OCI-LY1 (cell line): Measurements from ENCODE around the gene NDNF.

Experiments
- H2AFZ ChIP-seq: fragments of 200-600 bp; sonication (generic), shearing (Covaris generic); 2 replicates; pipeline ENCODE4 v1.6.0; 2014; ENCODE audit warnings: antibody characterized with exemption, mild to moderate bottlenecking, low read length
- H3F3A ChIP-seq: fragments of 200-600 bp; sonication (generic), shearing (Covaris generic); 2 replicates; pipeline ENCODE4 v1.6.0; 2014; ENCODE audit warnings: mild to moderate bottlenecking, antibody characterized with exemption, low read length, moderate library complexity; ENCODE audit not compliant: insufficient read depth
- H3K27ac ChIP-seq: fragments of 200-600 bp; sonication (generic); 2 replicates; pipeline ENCODE4 v1.5.1; 2014; ENCODE audit warnings: low read length, mixed run types, mild to moderate bottlenecking, low read depth; ENCODE audit not compliant: poor library complexity, severe bottlenecking
- H3K27me3 ChIP-seq: fragments of 200-600 bp; sonication (generic); 2 replicates; pipeline ENCODE4 v1.6.0; 2014; ENCODE audit warnings: antibody characterized with exemption, mild to moderate bottlenecking, low read length, moderate library complexity; ENCODE audit not compliant: insufficient read depth
- H3K36me3 ChIP-seq: fragments of 200-600 bp; sonication (generic); 2 replicates; pipeline ENCODE4 v1.6.1; 2014; ENCODE audit warnings: mild to moderate bottlenecking, antibody characterized with exemption, low read length, moderate library complexity, mixed read lengths; ENCODE audit not compliant: insufficient read depth
- H3K4me1 ChIP-seq: fragments of 200-600 bp; sonication (generic); 2 replicates; pipeline ENCODE4 v1.5.1; 2014; ENCODE audit warnings: mild to moderate bottlenecking, low read length, moderate library complexity; ENCODE audit not compliant: insufficient read depth, severe bottlenecking
- H3K4me2 ChIP-seq: fragments of 200-600 bp; sonication (generic), shearing (Covaris generic); 2 replicates; pipeline ENCODE4 v1.6.1; 2014; ENCODE audit warnings: low read length
- H3K4me3 ChIP-seq: fragments of 200-600 bp; sonication (generic); 2 replicates; pipeline ENCODE4 v1.5.1; 2014; ENCODE audit warnings: low read length, low read depth, mild to moderate bottlenecking, mixed read lengths; ENCODE audit not compliant: poor library complexity, severe bottlenecking
- H3K79me2 ChIP-seq: fragments of 200-600 bp; shearing (Covaris generic); 2 replicates; pipeline ENCODE4 v1.6.1; 2016; ENCODE audit warnings: mixed run types, low read length, mixed read lengths; ENCODE audit not compliant: insufficient read depth
- H3K9ac ChIP-seq: fragments of 200-600 bp; sonication (generic), shearing (Covaris generic); 2 replicates; pipeline ENCODE4 v1.6.1; 2014; ENCODE audit warnings: mild to moderate bottlenecking, low read length, mixed read lengths
- H3K9me2 ChIP-seq: fragments of 200-600 bp; sonication (generic), shearing (Covaris generic); 2 replicates; pipeline ENCODE4 v1.6.1; 2014; ENCODE audit warnings: low read depth, mild to moderate bottlenecking, low read length, mixed read lengths
- H3K9me3 ChIP-seq: fragments of 200-600 bp; shearing (Covaris generic); 2 replicates; pipeline ENCODE4 v1.6.1; 2014; ENCODE audit warnings: low read length, mixed read lengths
- H4K20me1 ChIP-seq: fragments of 200-600 bp; sonication (generic), shearing (Covaris generic); 2 replicates; pipeline ENCODE4 v1.6.0; 2016; ENCODE audit warnings: mild to moderate bottlenecking, low read length; ENCODE audit not compliant: insufficient read depth
- EZH2 ChIP-seq: fragments of 200-600 bp; sonication (generic), shearing (Covaris generic); IDR thresholded peaks from 2 replicates; pipeline ENCODE4 v1.8.0; 2017; ENCODE audit warnings: borderline replicate concordance, mixed run types, mild to moderate bottlenecking, antibody characterized with exemption, low read length, moderate library complexity, mixed read lengths
- TF ChIP-seq, protein P1 (sequence below): fragments of 200-600 bp; sonication (generic), shearing (Covaris generic); IDR thresholded peaks from 2 replicates; pipeline ENCODE4 v1.5.1; 2017; ENCODE audit warnings: mild to moderate bottlenecking, antibody characterized with exemption, low read length, moderate library complexity, mixed read lengths

NDNF gene

DNA sequence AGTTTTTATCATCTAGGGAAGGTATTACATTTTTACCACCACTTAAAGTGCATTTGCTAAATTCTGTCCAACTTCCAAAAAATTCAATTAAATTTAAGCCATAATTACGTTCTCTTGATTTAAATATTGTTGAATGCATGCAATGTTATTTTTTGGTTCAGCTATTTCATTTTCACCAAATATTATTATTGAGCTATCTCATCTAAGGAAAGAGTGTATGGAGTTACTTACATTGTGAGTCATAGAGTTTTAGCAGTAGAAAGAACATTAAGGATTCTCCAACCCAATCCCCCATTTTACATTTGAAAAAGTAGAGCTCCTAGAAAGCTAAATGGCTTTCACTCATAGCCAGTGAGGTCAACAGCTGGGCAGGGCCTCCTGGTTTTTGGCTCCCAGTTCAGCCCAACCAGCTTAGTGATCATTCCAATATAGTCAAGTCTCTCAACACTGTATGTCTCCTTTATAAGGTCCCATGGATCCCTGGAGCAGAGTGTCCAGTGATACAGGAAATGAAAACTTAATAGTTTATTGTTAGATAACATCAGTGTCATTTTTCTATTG, 60.5 kb downstream of the NDNF start:
- H2AFZ ChIP-seq: no peak overlapping the region

DNA sequence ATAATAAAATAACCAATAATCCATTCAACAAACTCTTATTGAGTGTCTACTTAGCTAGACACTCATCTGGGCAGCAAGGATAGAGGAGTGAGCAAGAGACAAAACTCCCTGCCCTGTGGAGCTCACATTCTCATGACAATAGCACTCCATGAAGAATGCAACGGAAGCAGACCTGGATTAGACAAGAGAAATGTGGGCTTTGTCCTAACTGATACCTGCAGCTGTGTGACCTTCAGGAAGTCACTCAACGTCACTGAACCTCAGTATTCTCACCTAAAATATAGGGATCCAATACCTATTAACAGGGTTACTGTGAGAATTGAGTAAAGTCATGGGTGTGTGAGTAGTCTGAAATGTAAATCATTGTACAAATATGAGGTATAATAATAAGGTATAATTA, 61.2 kb downstream of the NDNF start:
- no peak overlapping the region for H3K27ac ChIP-seq
- no peaks in the 10 kb centered on the region for H4K20me1 ChIP-seq
- no peaks in the 10 kb centered on the region for H3K36me3 ChIP-seq
- H3K9ac ChIP-seq: no peak overlapping the region
- H2AFZ ChIP-seq: no peak overlapping the region
- no peak for TF ChIP-seq EZH2
- TF ChIP-seq, protein P1, sequence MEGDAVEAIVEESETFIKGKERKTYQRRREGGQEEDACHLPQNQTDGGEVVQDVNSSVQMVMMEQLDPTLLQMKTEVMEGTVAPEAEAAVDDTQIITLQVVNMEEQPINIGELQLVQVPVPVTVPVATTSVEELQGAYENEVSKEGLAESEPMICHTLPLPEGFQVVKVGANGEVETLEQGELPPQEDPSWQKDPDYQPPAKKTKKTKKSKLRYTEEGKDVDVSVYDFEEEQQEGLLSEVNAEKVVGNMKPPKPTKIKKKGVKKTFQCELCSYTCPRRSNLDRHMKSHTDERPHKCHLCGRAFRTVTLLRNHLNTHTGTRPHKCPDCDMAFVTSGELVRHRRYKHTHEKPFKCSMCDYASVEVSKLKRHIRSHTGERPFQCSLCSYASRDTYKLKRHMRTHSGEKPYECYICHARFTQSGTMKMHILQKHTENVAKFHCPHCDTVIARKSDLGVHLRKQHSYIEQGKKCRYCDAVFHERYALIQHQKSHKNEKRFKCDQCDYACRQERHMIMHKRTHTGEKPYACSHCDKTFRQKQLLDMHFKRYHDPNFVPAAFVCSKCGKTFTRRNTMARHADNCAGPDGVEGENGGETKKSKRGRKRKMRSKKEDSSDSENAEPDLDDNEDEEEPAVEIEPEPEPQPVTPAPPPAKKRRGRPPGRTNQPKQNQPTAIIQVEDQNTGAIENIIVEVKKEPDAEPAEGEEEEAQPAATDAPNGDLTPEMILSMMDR: no peak
- no peak overlapping the region for H3K4me2 ChIP-seq
- H3F3A ChIP-seq: no peaks in the 10 kb centered on the region
- H3K4me3 ChIP-seq: no peak overlapping the region
- no peaks in the 10 kb centered on the region for H3K9me2 ChIP-seq
- H3K9me3 ChIP-seq: no peaks in the 10 kb centered on the region
- no peaks in the 10 kb centered on the region for H3K79me2 ChIP-seq
- H3K27me3 ChIP-seq: no peaks in the 10 kb centered on the region
- H3K4me1 ChIP-seq: no peaks in the 10 kb centered on the region

More for the DNA sequence above, 60.5 kb downstream of the NDNF start:
- Histone ChIP-seq H3K9me3 (no peaks in the 10 kb centered on the region), H3K27me3 (no peaks in the 10 kb centered on the region), H4K20me1 (no peaks in the 10 kb centered on the region), H3F3A (no peaks in the 10 kb centered on the region), H3K79me2 (no peaks in the 10 kb centered on the region), H3K4me2 (no peak overlapping the region), H3K36me3 (no peaks in the 10 kb centered on the region), H3K4me3 (no peak overlapping the region), H3K4me1 (no peaks in the 10 kb centered on the region), H3K9ac (no peak overlapping the region), H3K27ac (no peak overlapping the region), H3K9me2 (no peaks in the 10 kb centered on the region)
- TF ChIP-seq EZH2: no peak
- TF ChIP-seq, protein P1: no peak

DNA sequence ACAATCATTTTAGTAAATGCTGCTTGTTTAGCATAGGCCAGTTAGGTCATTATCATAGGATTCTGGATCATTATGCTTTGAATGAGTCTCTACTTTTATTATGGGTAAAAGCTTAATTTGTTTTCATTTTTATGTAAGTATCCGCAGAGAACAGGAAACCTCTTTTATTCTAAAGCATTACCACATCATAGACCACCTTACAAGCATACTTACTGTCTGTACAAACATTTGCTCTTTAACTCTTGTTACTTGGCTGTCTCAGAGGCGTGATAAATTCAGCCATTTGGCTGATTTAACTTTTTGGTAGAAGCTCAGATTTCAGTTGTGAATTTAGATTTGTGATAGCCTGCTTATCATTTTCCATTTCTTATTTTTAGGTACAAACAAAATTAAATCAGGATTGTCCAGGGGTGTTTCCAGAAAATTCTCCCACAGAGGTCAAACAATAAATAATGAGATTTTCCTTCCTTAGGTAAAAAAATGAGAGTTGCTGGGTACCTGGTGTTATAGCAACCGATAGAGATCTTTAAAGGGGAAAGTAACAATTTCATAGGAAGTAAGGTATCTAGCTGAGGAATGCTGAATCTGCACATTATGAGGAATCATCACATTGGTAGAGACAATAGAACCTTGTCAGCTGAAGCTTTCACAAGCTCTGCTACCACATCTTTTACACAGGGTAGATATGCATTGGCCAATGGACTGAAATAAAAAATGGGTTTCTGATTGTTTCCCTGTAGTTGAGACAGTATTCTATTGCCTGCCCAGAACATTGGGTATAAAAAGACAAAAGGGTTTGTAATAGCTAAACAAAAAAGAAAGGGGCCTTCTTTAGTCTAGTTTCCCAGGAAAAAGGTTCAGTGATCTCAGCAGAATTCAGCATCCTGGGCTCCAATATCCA, 62.5 kb downstream of the NDNF start:
- no peaks in the 10 kb centered on the region for H3K36me3 ChIP-seq
- H4K20me1 ChIP-seq: no peaks in the 10 kb centered on the region
- H3K9me3 ChIP-seq: no peaks in the 10 kb centered on the region
- no peaks in the 10 kb centered on the region for H3K27me3 ChIP-seq
- H3K9ac ChIP-seq: no peak overlapping the region
- TF ChIP-seq, protein P1: no peak
- TF ChIP-seq EZH2: no peak
- H3K79me2 ChIP-seq: no peaks in the 10 kb centered on the region
- H3K4me1 ChIP-seq: no peaks in the 10 kb centered on the region
- no peaks in the 10 kb centered on the region for H3F3A ChIP-seq
- no peak overlapping the region for H2AFZ ChIP-seq
- H3K27ac ChIP-seq: no peak overlapping the region
- no peak overlapping the region for H3K4me3 ChIP-seq
- no peaks in the 10 kb centered on the region for H3K9me2 ChIP-seq
- H3K4me2 ChIP-seq: no peak overlapping the region
